HCT116 (cell line): ENCODE measurements around the gene KRT15.

Experiments used
- ATF3 ChIP-seq: IDR thresholded peaks from 2 replicates; pipeline ENCODE4 v1.6.1; 2012
- CEBPB ChIP-seq: IDR thresholded peaks from 2 replicates; pipeline ENCODE4 v1.6.1; 2012; ENCODE audit warnings: low read depth
- CTCF ChIP-seq, 3 experiments: fragments of 200-600 bp in 1 of 3; sonication (generic) in 1 of 3; IDR thresholded peaks in 2 of 3; conservative IDR thresholded peaks in 1 of 3; 2 replicates each; pipeline ENCODE4 v1.5.1; 2012 to 2017; ENCODE audit warnings: low read depth in 2 of 3, low read length in 2 of 3, antibody characterized with exemption in 1 of 3, borderline replicate concordance in 1 of 3, control low read depth in 1 of 3, mild to moderate bottlenecking in 1 of 3, mixed read lengths in 1 of 3, mixed run types in 1 of 3, moderate library complexity in 1 of 3; ENCODE audit not compliant: insufficient read depth in 1 of 3
- EZH2 ChIP-seq: fragments of 200-600 bp; sonication (generic); IDR thresholded peaks from 2 replicates; pipeline ENCODE4 v1.6.1; 2017; ENCODE audit warnings: antibody characterized with exemption, mixed run types
- EZH2phosphoT487 ChIP-seq: fragments of 200-600 bp; IDR thresholded peaks from 2 replicates; pipeline ENCODE4 v1.6.1; 2018; ENCODE audit warnings: antibody characterized with exemption, borderline replicate concordance
- FOSL1 ChIP-seq: IDR thresholded peaks from 2 replicates; pipeline ENCODE4 v1.6.1; 2012; ENCODE audit warnings: low read depth
- MAX ChIP-seq: IDR thresholded peaks from 2 replicates; pipeline ENCODE4 v1.6.1; 2012
- POLR2A ChIP-seq: IDR thresholded peaks from 2 replicates; pipeline ENCODE4 v1.7.0; 2011; ENCODE audit warnings: borderline replicate concordance; ENCODE audit not compliant: insufficient read depth, insufficient read length; ENCODE audit errors: extremely low read depth
- POLR2AphosphoS5 ChIP-seq: IDR thresholded peaks from 2 replicates; pipeline ENCODE4 v1.6.1; 2011; ENCODE audit warnings: mild to moderate bottlenecking, low read depth, low read length, moderate library complexity
- REST ChIP-seq: IDR thresholded peaks from 2 replicates; pipeline ENCODE4 v1.6.1; 2012; ENCODE audit warnings: low read depth
- SRF ChIP-seq: IDR thresholded peaks from 2 replicates; pipeline ENCODE4 v1.6.1; 2012; ENCODE audit warnings: low read depth
- YY1 ChIP-seq: IDR thresholded peaks from 2 replicates; pipeline ENCODE4 v1.6.1; 2011; ENCODE audit warnings: low read length, low read depth, moderate library complexity, mild to moderate bottlenecking; ENCODE audit not compliant: insufficient replicate concordance; ENCODE audit errors: extremely low read depth
- ZNF274 ChIP-seq: fragments of 200-500 bp; sonication (Bioruptor generic); IDR thresholded peaks from 2 replicates; pipeline ENCODE4 v1.6.1; 2014; ENCODE audit warnings: mild to moderate bottlenecking, low read depth, low read length, inconsistent platforms

GRCh38 chr17:41475421-41475820 is 43.3 kb downstream of the KRT15 start:
- TF ChIP-seq MAX (no peak), CTCF (IDR thresholded peaks at IDR 0.05 in 2 of 3, conservative IDR thresholded peaks at IDR 0.05 in 1 of 3; ENCODE audit: borderline replicate concordance in 1 of 3, insufficient read depth in 1 of 3, low read depth in 2 of 3, low read length in 2 of 3) (no peak), YY1 (no peak), POLR2A (no peak), EZH2 (no peak), SRF (no peak), POLR2AphosphoS5 (no peak), ZNF274 (no peak), ATF3 (no peak), REST (no peak), EZH2phosphoT487 (no peak), CEBPB (no peak), FOSL1 (no peak)
